ENCODE results near the gene PFDN1.

DNA sequence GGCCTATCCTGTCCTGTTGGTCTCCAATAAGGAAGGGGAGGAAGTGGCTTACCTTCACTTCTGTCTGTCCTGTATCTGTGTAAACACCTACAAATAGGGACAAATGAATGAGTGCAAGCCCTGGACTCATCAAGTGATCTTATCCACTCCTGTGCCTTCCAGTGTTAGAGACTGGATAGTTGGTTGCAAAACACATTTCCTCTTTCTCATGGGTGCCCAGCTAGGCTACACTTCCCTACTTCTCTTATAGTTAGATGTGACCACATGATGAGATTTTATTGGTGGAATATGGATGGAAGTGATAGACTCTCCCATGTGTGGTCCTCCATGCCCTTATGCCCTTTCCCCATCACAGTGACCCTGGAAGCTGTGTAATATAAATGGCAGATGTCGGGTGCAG, 16.9 kb upstream of the PFDN1 start:
- no peak for TF ChIP-seq ZFP3 (CRISPR knock-in tag; IDR thresholded peaks at IDR 0.05)
- TF ChIP-seq, protein P1, sequence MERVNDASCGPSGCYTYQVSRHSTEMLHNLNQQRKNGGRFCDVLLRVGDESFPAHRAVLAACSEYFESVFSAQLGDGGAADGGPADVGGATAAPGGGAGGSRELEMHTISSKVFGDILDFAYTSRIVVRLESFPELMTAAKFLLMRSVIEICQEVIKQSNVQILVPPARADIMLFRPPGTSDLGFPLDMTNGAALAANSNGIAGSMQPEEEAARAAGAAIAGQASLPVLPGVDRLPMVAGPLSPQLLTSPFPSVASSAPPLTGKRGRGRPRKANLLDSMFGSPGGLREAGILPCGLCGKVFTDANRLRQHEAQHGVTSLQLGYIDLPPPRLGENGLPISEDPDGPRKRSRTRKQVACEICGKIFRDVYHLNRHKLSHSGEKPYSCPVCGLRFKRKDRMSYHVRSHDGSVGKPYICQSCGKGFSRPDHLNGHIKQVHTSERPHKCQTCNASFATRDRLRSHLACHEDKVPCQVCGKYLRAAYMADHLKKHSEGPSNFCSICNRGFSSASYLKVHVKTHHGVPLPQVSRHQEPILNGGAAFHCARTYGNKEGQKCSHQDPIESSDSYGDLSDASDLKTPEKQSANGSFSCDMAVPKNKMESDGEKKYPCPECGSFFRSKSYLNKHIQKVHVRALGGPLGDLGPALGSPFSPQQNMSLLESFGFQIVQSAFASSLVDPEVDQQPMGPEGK (CRISPR knock-in tag; IDR thresholded peaks at IDR 0.05; ENCODE audit: borderline replicate concordance): no peak
- no peak for TF ChIP-seq ZNF8 (CRISPR knock-in tag; IDR thresholded peaks at IDR 0.05)
- TF ChIP-seq, protein P2, sequence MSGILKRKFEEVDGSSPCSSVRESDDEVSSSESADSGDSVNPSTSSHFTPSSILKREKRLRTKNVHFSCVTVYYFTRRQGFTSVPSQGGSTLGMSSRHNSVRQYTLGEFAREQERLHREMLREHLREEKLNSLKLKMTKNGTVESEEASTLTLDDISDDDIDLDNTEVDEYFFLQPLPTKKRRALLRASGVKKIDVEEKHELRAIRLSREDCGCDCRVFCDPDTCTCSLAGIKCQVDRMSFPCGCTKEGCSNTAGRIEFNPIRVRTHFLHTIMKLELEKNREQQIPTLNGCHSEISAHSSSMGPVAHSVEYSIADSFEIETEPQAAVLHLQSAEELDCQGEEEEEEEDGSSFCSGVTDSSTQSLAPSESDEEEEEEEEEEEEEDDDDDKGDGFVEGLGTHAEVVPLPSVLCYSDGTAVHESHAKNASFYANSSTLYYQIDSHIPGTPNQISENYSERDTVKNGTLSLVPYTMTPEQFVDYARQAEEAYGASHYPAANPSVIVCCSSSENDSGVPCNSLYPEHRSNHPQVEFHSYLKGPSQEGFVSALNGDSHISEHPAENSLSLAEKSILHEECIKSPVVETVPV (CRISPR knock-in tag; IDR thresholded peaks at IDR 0.05): no peak
- no peak for TF ChIP-seq GLIS3 (CRISPR knock-in tag; IDR thresholded peaks at IDR 0.05)
- TF ChIP-seq RARB (CRISPR knock-in tag; IDR thresholded peaks at IDR 0.05): no peak

Measured in SK-N-SH treated with all-trans-retinoic acid at 6 μM for 48 hours (cell line).